Liver (tissue), 9 donors: ENCODE results near the gene TTC7B. TPM values are rescaled to one million over a fixed set of nuclear protein-coding genes. Genes with fewer than 3 reads are reported as not detected.

Experiments
- DNase-seq: peaks from one replicate; pipeline ENCODE4 v3.0.0-alpha.2; 2017; ENCODE audit warnings: low spot score
- H3K27ac ChIP-seq, 2 donors: one replicate each; pipeline ENCODE4 v1.7.0; 2013; ENCODE audit warnings: inconsistent platforms in 2 of 2, low read length in 2 of 2, control low read depth in 1 of 2, low read depth in 1 of 2, mild to moderate bottlenecking in 1 of 2
- H3K27me3 ChIP-seq, 4 donors: one replicate each; pipeline versions ENCODE4 v1.6.1 to v1.7.0; 2013; ENCODE audit warnings: low read length in 3 of 4, inconsistent platforms in 1 of 4, mild to moderate bottlenecking in 1 of 4, moderate library complexity in 1 of 4; ENCODE audit not compliant: control insufficient read depth in 4 of 4, insufficient read depth in 4 of 4
- H3K36me3 ChIP-seq, 4 donors: one replicate each; pipeline versions ENCODE4 v1.6.1 to v1.7.0; 2013; ENCODE audit warnings: low read length in 3 of 4, mild to moderate bottlenecking in 3 of 4, low read depth in 1 of 4, moderate library complexity in 1 of 4; ENCODE audit not compliant: control insufficient read depth in 4 of 4, insufficient read depth in 3 of 4
- H3K4me1 ChIP-seq, 4 donors: one replicate each; pipeline versions ENCODE4 v1.6.1 to v1.7.0; 2013; ENCODE audit warnings: low read length in 3 of 4, mild to moderate bottlenecking in 3 of 4, moderate library complexity in 1 of 4; ENCODE audit not compliant: control insufficient read depth in 4 of 4, insufficient read depth in 4 of 4
- H3K4me3 ChIP-seq, 3 donors: one replicate each; pipeline versions ENCODE4 v1.6.1 to v1.7.0; 2013; ENCODE audit warnings: low read length in 3 of 3, control low read depth in 1 of 3, low read depth in 1 of 3, mild to moderate bottlenecking in 1 of 3
- H3K9ac ChIP-seq, 2 donors: one replicate each; pipeline ENCODE4 v1.7.0; 2013; ENCODE audit warnings: low read length in 2 of 2, mild to moderate bottlenecking in 2 of 2, moderate library complexity in 2 of 2, control low read depth in 1 of 2, low read depth in 1 of 2
- H3K9me3 ChIP-seq, 4 donors: one replicate each; pipeline versions ENCODE4 v1.6.1 to v1.7.0; 2013; ENCODE audit warnings: low read length in 3 of 4; ENCODE audit not compliant: control insufficient read depth in 4 of 4
- ATF3 ChIP-seq: IDR thresholded peaks from 2 replicates; pipeline ENCODE4 v1.6.1; 2016; ENCODE audit warnings: antibody characterized with exemption
- FOXA1 ChIP-seq: IDR thresholded peaks from 2 replicates; pipeline ENCODE4 v1.6.1; 2016; ENCODE audit warnings: antibody characterized with exemption
- FOXA2 ChIP-seq: IDR thresholded peaks from 2 replicates; pipeline ENCODE4 v1.6.1; 2016; ENCODE audit warnings: antibody characterized with exemption
- HNF4G ChIP-seq: IDR thresholded peaks from 2 replicates; pipeline ENCODE4 v1.6.1; 2016; ENCODE audit warnings: antibody characterized with exemption
- JUND ChIP-seq, 2 donors: IDR thresholded peaks; 2 replicates each; pipeline ENCODE4 v1.6.1; 2016; ENCODE audit warnings: antibody characterized with exemption in 2 of 2
- NR2F2 ChIP-seq: IDR thresholded peaks from 2 replicates; pipeline ENCODE4 v1.6.1; 2016; ENCODE audit warnings: antibody characterized with exemption
- RAD21 ChIP-seq, 2 donors: IDR thresholded peaks; 2 replicates each; pipeline ENCODE4 v1.6.1; 2016; ENCODE audit warnings: antibody characterized with exemption in 2 of 2, mild to moderate bottlenecking in 2 of 2
- RXRA ChIP-seq, 2 donors: IDR thresholded peaks; 2 replicates each; pipeline ENCODE4 v1.6.1; 2017 to 2018; ENCODE audit warnings: antibody characterized with exemption in 2 of 2, mild to moderate bottlenecking in 1 of 2
- SP1 ChIP-seq: IDR thresholded peaks from 2 replicates; pipeline ENCODE4 v1.6.1; 2018; ENCODE audit warnings: antibody characterized with exemption, mild to moderate bottlenecking
- TAF1 ChIP-seq: conservative IDR thresholded peaks from 2 replicates; pipeline ENCODE4 v1.6.1; 2016; ENCODE audit warnings: antibody characterized with exemption, mild to moderate bottlenecking
- YY1 ChIP-seq: IDR thresholded peaks from 2 replicates; pipeline ENCODE4 v1.6.1; 2016; ENCODE audit warnings: antibody characterized with exemption, mild to moderate bottlenecking
- ZBTB33 ChIP-seq: IDR thresholded peaks from 2 replicates; pipeline ENCODE4 v1.6.1; 2016; ENCODE audit warnings: antibody characterized with exemption
- WGBS: extraction: QIAGEN DNeasy Blood & Tissue Kit; methylation state at CpG from one replicate; pipeline ENCODE4 v1.1.7; 2013; 5-methylcytosine and 5-hydroxymethylcytosine counted together
- polyA plus RNA-seq, 2 donors: library from polyadenylated mRNA; stranded (reverse) in 1 of 2; unstranded in 1 of 2; fragments of 200-250 nt in 1 of 2; fragments of >200 nt in 1 of 2; fragmentation: Nextera tagmentation in 1 of 2; extraction: Ambion mirVana in 1 of 2; gene quantifications; one replicate each; pipeline versions ENCODE4 v1.2.1 to v1.2.3, GENCODE V29; 2013 to 2015
- total RNA-seq, 2 donors: library from RNA; depleted of rRNA; stranded (reverse); fragments of >200 nt; gene quantifications; one replicate each; pipeline ENCODE4 v1.2.3, GENCODE V29; 2014
- TF ChIP-seq, protein P1 (sequence below): fragments of 150-350 bp; IDR thresholded peaks from 2 replicates; pipeline ENCODE4 v1.5.1; 2017; ENCODE audit warnings: improper control_type of control experiment, low read depth, low read length; ENCODE audit not compliant: missing input control
- donor health status: healthy.
- donor health status: healthy.
- donor health status: healthy.
- donor health status: healthy.
- donor health status: healthy.

The TTC7B gene
- total and polyA plus RNA-seq, 4 donors: 9.1 to 31.0 (median 12.5) TPM

GRCh38 chr14:90518941-90519256 is 297.3 kb downstream of the TTC7B start:
- H3K27me3 ChIP-seq: no peaks in the 10 kb centered on the region
- DNase-seq: peak; percentile 49
- no peak for TF ChIP-seq YY1
- TF ChIP-seq ZBTB33: no peak
- no peak for TF ChIP-seq HNF4G
- TF ChIP-seq RAD21 (IDR thresholded peaks at IDR 0.05): peak; percentile 48 to 73
- no peak for TF ChIP-seq NR2F2
- TF ChIP-seq SP1: no peak
- TF ChIP-seq FOXA1: no peak
- TF ChIP-seq, protein P1, sequence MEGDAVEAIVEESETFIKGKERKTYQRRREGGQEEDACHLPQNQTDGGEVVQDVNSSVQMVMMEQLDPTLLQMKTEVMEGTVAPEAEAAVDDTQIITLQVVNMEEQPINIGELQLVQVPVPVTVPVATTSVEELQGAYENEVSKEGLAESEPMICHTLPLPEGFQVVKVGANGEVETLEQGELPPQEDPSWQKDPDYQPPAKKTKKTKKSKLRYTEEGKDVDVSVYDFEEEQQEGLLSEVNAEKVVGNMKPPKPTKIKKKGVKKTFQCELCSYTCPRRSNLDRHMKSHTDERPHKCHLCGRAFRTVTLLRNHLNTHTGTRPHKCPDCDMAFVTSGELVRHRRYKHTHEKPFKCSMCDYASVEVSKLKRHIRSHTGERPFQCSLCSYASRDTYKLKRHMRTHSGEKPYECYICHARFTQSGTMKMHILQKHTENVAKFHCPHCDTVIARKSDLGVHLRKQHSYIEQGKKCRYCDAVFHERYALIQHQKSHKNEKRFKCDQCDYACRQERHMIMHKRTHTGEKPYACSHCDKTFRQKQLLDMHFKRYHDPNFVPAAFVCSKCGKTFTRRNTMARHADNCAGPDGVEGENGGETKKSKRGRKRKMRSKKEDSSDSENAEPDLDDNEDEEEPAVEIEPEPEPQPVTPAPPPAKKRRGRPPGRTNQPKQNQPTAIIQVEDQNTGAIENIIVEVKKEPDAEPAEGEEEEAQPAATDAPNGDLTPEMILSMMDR: peak; percentile 38
- no peak overlapping the region for H3K9ac ChIP-seq
- no peak overlapping the region for H3K4me3 ChIP-seq
- WGBS: 73% methylated on average over 5 of the region's 5 CpGs
- no peaks in the 10 kb centered on the region for H3K36me3 ChIP-seq
- H3K4me1 ChIP-seq: peaks cover 0 to 5% (median 2%) of the 10 kb centered on the region in 4 donors
- no peak overlapping the region for H3K27ac ChIP-seq
- H3K9me3 ChIP-seq: no peaks in the 10 kb centered on the region

- no peaks in the 10 kb centered on the region for H3K27me3 ChIP-seq
- peaks cover 0 to 5% (median 2%) of the 10 kb centered on the region in 4 donors for H3K4me1 ChIP-seq
- TF ChIP-seq TAF1: no peak
- no peak for TF ChIP-seq JUND (IDR thresholded peaks at IDR 0.05)
- TF ChIP-seq RXRA (IDR thresholded peaks at IDR 0.05): no peak
- no peak for TF ChIP-seq ATF3
- TF ChIP-seq NR2F2: peak; percentile 48
- H3K4me3 ChIP-seq: no peak overlapping the region
- DNase-seq: no peak
- H3K36me3 ChIP-seq: no peaks in the 10 kb centered on the region
- peak overlapping the region in 1 of 2 donors; percentile 45 for H3K27ac ChIP-seq
- H3K9me3 ChIP-seq: no peaks in the 10 kb centered on the region
- WGBS: 68% methylated on average over 25 of the region's 25 CpGs
- H3K9ac ChIP-seq: no peak overlapping the region
Measured at GRCh38 chr14:90518069-90518940, 297.9 kb downstream of the TTC7B start.

DNA sequence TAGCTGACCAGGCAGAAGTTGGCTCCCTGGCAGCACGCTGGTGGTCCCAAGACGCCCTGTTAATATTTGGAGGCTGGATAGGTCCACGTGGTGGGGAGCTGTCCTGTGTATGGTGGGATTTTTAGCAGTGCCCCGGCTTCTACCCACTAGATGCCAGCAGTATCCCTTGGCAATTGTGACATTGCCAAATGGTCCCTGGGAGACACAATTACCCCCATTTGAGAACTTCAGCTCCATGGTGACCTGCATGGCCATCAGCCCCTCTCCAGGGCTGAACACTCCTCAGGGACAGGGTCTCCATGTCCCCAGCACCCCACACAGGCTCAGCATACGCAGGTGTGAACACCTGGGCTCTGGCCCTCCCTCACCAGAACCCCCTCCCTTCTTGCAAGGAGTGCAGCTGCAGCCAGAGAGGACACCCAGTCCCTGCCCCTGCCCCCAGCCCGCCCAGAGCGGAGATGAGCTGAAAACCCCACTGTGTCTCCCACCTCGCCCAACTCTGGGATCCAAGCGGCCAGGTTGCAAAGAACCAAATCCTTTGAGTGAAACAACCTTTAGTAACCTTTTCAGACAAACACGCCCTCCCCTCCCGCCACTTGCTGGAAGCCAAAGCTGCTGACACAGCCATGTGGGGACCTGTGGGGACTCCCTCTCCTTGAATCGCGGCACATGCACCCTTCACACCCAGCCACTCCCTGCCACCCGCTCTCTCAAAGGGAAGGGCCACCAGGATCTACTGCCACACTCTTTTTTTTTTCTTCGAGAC is 299.0 kb downstream of the TTC7B start:
- DNase-seq: peak; percentile 45
- Histone ChIP-seq H3K4me3 (no peak overlapping the region), H3K4me1 (peaks cover 0 to 5% (median 2%) of the 10 kb centered on the region in 4 donors), H3K27me3 (no peaks in the 10 kb centered on the region), H3K27ac (peak overlapping the region in 1 of 2 donors; percentile 45), H3K36me3 (no peaks in the 10 kb centered on the region), H3K9ac (no peak overlapping the region), H3K9me3 (no peaks in the 10 kb centered on the region)
- no peak for TF ChIP-seq SP1
- TF ChIP-seq FOXA2: no peak
- TF ChIP-seq HNF4G: no peak
- peak in 1 of 2 donors; percentile 26 for TF ChIP-seq RXRA (IDR thresholded peaks at IDR 0.05)
- TF ChIP-seq FOXA1: no peak
- no peak for TF ChIP-seq JUND (IDR thresholded peaks at IDR 0.05)
- WGBS: 60% methylated on average over 15 of the region's 15 CpGs
